Regular cardiac myocyte (primary cell): ENCODE results near the gene WDR64. TPM values are rescaled to one million over a fixed set of nuclear protein-coding genes. Genes with fewer than 3 reads are reported as not detected.

Experiments
- total RNA-seq: library from RNA; depleted of rRNA; stranded (reverse); fragments of >200 nt; gene quantifications from 2 replicates; pipeline ENCODE4 v1.2.3, GENCODE V29; 2014

The WDR64 gene
- total RNA-seq: not detected in 2 replicates

GRCh38 chr1:241652012-241652411, at the start of gene WDR64:
Gene WDR64, plus strand, starts transcription at chr1:241652281. Its CDS starts 204 bp downstream, at chr1:241652485.

GRCh38 chr1:241640149-241640866, 11.8 kb upstream of the WDR64 start, which contains the start of the genes CHML and OPN3:
Gene CHML, minus strand, starts transcription at chr1:241640369. Its CDS starts 4,603 bp downstream, at chr1:241635766.
Gene OPN3, minus strand, starts transcription at chr1:241640369. Its CDS starts 115 bp downstream, at chr1:241640254.

GRCh38 chr1:241847796-241848685, 196.0 kb downstream of the WDR64 start, which contains the start of gene EXO1:
Gene EXO1, plus strand, starts transcription at chr1:241848204. Its CDS starts 2,222 bp downstream, at chr1:241850426.

Other genes with a start within 250 kb of the WDR64 start
- 69.1 and 199 TPM in 2 replicates for gene FH, start 132.5 kb upstream of the WDR64 start, total RNA-seq
- gene KMO, start 119.9 kb upstream of the WDR64 start, total RNA-seq: 0.56 and 0.96 TPM in 2 replicates
- gene CHML, start 11.9 kb upstream of the WDR64 start, total RNA-seq: 10.7 and 24.0 TPM in 2 replicates
- gene OPN3, start 11.9 kb upstream of the WDR64 start, total RNA-seq: 24.2 and 37.2 TPM in 2 replicates
- 5.9 and 29.1 TPM in 2 replicates for gene EXO1, start 195.9 kb downstream of the WDR64 start, total RNA-seq